HG03469 (cell line): ENCODE results near the gene H2BK1.

Experiments
- ATAC-seq: cut with Tn5 transposase; IDR thresholded peaks from one replicate; pipeline ENCODE4 v1.9.1; 2021; ENCODE audit warnings: mild to moderate bottlenecking, moderate library complexity, moderate number of reproducible peaks; ENCODE audit not compliant: unreplicated experiment

H2BK1 gene

GRCh38 chr7:151232917-151233701, 22.8 kb upstream of the H2BK1 start:
- no peak for ATAC-seq

DNA sequence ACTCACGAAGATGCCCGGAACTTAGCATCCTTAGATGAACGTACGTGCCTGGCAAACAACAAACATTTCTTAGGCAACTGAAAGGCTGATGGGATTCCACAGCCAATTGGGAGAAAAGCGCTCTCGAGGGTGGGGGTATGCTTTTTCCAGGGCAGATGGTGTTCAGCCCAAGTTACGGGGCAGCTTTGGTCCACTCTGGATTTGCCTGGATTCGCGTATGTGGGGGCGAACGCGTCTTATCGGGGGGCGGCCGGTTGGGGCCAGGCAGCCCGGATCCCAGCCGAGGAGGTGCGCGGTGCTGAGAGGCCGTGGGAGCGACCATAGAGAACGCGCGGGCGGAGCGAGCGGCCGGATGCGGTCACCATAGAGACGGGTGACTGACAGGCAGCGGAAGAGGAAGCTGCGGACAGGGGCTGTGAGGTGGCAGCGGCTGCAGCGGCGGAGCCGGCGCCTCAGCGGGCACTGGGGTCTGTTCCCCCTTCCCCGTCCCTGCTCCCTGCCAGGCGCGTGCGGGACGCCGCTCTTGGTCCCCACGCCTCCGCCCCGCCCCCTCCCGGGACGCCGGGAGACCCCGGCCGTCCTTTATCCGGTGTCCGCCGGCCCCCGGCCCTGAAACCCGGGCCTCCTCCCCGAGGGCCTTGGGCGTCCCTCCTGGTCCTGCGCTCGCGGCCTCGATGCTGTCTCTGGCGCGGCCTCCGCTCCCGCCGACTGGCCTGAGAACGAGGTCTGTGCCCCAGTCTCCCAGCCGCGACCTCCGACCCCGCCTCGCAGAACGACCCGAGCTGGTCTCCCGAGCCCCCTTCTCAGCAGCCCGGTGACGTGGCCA, 22.0 kb upstream of the H2BK1 start, which contains the start of gene CHPF2:
Gene CHPF2, plus strand, starts transcription at position 393 of the 826 bp plus-strand sequence. CDS start 1,529 bp downstream, outside the sequence.
- peak; percentile 89 for ATAC-seq

- no peak for ATAC-seq
Measured at GRCh38 chr7:151231080-151231479, 20.8 kb upstream of the H2BK1 start.

DNA sequence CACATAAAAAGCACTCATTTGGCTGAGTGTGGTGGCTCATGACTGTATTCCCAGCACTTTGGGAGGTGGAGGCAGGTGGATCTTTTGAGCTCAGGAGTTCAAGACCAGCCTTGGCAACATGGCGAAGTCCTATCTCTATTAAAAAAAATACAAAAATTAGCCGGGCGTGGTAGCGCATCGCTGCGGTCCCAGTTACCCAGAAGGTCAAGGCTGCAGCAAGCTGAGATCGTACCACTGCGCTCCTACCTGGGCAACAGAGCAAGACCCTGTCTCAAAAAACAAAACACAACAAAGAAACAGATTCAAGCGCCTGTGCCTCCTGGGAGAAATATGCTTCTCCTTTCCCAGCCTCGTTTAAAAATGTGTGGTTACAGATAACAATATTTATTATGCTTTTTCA, 19.0 kb upstream of the H2BK1 start:
- ATAC-seq = no peak

DNA sequence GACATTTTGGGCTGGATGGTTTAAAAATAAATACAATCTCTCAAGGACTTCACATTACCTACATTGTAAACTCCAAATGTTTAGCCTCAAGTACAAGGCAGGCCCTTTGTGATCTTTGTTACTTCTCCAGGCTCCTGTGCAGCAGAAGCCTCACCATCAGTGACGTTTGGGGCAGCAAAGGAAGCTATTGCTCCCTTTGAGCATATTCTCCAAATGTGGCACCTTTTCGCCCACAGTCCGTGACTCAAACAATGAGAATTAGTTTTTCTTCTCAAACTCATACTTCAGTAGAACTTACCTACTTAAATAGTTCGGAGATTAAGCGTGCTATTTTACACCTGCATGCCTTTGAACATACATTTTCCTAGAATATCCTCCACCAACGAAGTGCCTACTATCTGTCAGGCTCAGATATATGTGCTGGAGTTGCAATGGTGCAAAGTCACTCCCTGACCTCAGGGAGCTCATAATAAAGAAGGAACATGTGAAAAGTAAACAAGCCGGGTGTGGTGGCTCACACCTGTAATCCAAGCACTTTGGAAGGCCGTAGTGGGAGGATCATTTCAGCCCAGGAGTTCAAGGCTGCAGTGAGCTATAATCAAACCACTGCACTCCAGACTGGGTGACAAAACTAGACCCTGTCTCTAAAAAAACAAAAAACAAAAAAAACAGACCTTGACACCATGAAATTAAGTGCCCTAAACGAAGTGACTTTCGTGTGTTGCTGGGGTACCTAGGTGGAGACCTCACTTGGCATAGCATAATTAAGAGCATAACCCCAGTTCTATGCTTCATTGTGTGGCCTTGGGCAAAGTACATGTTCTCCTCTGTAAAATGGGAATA, 18.0 kb upstream of the H2BK1 start:
- no peak for ATAC-seq

- peak; percentile 95 for ATAC-seq
Measured at GRCh38 chr7:151226875-151227782, 16.8 kb upstream of the H2BK1 start, which contains the start of gene ABCF2. ABCF2 (minus strand) TSS chr7:151227205; CDS start chr7:151226458, 747 bp downstream.

DNA sequence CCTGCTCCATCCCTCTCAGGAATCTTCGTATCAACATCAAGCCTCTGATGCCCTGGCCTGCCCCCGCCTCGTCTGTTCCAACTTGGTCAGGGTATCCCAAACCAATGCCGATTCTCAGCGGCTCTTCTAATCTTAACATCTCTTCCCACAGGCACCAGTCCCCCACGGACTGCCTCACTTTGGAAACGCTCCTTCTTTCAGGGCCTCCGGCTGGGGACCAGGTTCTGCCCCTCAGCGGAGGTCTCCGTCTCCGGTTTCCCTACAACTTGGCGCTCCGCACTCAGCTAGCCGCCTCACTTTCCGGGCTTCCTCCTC, 16.2 kb upstream of the H2BK1 start:
- ATAC-seq = no peak

- no peak for ATAC-seq
Measured at GRCh38 chr7:151225948-151226510, 15.7 kb upstream of the H2BK1 start.

DNA sequence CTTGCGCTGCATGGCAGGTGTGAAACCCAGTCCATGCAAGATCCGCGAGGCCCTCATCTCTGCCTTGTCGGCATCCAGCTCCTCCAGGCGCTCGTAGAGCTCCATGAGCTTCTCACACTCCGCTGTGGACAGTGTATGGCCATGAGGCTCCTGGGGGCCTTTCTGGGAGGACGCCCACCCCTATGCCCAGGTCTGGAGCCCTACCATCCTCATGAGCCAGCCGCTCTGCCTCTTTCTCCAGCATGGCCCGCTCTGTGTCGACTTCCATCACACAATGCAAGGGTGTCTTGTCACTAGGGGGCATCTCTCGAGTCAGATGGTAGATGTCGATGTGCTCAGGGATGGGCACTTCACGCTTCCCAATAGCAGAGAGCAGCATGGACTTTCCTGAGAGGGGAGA, 13.4 kb upstream of the H2BK1 start:
- no peak for ATAC-seq

- no peak for ATAC-seq
Measured at GRCh38 chr7:151218170-151218569, 7.9 kb upstream of the H2BK1 start.

DNA sequence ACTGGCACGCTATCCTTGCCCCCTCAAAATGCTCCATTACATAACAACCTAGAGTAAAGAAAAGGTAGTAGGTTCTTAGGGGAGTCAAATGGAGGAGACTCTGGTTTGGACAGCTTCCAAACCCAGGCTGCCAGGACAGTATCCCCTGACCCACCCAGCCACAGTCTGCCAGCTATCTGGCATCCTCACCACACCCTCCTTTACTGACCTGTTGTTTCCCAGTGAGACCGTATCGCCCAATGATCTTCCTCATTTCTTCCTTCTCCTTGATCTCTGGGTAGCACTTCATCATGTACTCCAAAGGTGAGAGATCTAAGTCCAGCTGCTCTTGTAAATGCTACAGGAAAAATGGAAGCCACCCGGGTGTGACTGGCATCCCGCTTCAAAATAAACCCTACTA, 5.1 kb upstream of the H2BK1 start:
- no peak for ATAC-seq

DNA sequence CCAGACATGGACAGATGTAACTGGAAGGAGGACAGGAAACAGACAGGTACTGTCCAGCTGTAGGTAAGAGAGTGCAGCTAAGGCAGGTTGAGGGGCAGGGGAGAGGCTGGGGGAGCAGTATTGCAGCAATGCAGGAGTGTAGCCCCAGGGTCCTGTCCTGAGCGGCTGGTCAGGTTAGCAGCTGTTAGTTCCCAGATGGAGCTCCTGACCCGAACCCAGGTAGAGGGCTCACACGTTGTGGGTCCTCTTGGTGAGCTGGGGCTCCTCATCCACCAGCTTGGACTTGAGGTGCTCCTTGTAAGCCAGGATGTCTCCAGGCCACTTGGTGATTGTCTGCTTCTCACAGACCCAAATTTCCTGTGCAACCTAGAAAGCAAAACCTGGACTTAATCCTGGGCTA, 3.5 kb upstream of the H2BK1 start:
- no peak for ATAC-seq

DNA sequence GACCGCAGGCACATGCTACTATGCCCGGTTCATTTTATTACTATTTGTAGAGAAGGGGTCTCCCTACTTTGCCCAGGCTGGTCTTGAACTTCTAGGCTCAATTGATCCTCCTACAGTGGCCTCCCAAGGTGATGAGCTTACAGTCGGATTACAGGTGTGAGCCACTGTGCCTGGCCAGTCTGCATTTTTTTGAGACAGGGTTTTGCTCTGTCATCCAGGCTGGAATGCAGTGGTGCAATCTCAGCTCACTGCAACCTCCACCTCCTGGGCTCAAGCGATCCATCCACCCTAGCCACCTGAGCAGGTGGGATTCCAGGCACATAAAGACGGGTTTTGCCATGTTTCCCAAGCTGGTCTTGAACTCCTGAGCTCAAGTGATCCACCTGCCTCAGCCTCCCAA, 2.3 kb upstream of the H2BK1 start:
- no peak for ATAC-seq

DNA sequence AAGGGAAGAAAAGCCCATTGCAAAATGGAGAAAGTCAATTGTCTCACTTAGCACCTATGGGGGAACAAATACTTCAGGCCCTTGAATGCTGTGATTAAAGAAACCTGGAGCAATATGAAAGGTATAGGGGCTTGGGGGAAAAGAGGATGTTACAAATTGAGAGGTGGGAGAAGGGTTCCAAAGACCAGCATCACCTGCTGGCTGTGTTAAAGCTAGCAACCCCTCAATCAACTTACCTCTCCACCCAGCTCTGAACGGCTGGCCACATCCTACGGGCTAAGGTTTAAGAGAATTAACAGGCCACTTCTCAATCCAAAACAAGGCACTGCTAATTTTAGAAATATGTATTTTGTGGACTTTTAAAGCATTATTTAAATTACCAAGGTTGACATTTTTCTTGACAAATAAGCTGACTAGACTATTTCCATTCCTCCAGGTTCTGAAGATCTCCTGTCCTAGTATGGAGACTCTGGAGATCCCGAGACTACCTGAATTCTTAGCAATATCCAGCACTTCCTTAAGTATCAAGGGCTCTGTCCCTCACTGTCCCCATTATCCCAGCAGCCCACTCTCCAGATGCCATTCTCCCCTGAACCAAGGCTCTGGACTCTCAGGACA, 976 bp upstream of the H2BK1 start:
- no peak for ATAC-seq

- no peak for ATAC-seq
Measured at GRCh38 chr7:151209588-151209987, 700 bp downstream of the H2BK1 start.

DNA sequence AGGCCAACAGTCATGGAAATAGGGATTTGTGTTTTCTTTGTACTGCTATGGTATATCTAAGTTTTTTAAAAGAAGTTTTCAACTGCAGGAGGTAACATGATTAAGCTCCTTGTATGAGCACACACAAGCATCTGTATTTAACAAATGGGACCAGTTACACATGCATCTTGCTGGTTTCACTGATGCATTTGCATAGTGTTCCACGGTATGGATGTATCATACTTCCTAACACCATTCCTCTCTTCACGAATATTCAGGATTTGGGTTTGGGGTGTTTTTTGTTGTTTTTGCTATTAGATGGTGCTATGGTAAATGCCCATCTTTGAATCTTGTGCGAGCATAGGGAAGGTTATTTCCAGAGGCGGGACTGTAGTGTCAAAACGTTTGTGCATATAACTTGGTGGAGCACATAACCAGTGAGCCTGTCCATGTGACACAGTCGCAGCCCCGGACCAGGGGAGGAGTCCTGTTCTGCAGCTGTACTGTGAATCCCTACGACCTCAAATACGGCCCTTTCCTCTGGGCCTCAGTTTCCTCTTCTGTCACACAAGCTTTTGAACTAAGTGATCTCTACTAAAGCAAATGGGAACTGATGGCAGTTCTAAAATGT, 1.9 kb downstream of the H2BK1 start:
- ATAC-seq = no peak

DNA sequence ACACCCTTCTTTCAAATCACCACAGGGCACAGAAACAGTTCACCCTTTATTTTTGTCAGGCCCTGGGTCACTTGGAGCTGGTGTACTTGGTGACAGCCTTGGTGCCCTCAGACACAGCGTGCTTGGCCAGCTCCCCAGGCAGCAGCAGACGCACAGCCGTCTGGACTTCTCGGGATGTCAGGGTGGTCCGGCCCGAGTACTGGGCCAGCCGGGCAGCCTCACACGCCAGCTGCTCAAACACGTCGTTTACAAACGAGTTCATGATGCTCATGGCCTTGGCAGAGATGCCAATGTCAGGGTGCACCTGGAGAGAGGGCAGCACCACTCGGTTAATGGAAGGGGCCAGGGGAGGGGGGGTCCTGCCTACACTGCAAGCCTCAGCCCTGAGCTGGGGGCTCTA, 2.5 kb downstream of the H2BK1 start:
- ATAC-seq = no peak

- ATAC-seq = no peak
Measured at GRCh38 chr7:151207315-151207714, 3.0 kb downstream of the H2BK1 start.

GRCh38 chr7:151206914-151207313, 3.4 kb downstream of the H2BK1 start:
- no peak for ATAC-seq
